ENCODE results near the gene USP9Y. TPM values are rescaled to one million over a fixed set of nuclear protein-coding genes. Genes with fewer than 3 reads are reported as not detected.

USP9Y gene
- total and polyA plus RNA-seq, 2 donors = 67.7 TPM; not detected in 1

DNA sequence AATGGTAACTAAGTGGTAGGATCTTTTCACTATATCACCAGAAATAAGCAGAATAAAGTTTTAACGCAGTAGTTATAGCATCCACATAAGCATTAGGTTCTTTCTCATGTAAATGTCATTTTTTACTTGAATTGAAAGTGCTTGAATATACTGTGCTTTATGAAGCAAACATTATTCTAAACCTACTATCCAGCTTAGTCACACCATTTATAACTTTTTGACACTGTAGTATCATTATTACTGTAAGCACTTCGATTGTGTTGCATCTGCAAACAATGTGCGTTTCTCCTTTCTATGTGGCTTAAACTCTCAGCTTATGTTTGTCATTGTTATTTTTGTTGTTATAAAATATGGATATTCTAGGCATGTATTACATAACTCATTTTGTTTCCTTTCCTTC, 132.3 kb downstream of the USP9Y start:
- no peak for DNase-seq (ENCODE audit: low read depth in 6 of 9, low spot score in 9 of 9)
- WGBS = 97% methylated on average over 3 of the region's 3 CpGs
- no peaks in the 10 kb centered on the region for H3K4me1 ChIP-seq (ENCODE audit: control insufficient read depth in 2 of 2, insufficient read depth in 2 of 2, low read length in 2 of 2)
- H3K27ac ChIP-seq (ENCODE audit: low read depth in 1 of 2, low read length in 1 of 2) = no peak overlapping the region
- H3K4me3 ChIP-seq (ENCODE audit: low read length in 2 of 2) = no peak overlapping the region
- no peaks in the 10 kb centered on the region for H3K36me3 ChIP-seq (ENCODE audit: control insufficient read depth in 2 of 2, insufficient read depth in 2 of 2, low read length in 1 of 2)
- no peaks in the 10 kb centered on the region for H3K9me3 ChIP-seq (ENCODE audit: control insufficient read depth in 2 of 2, insufficient read depth in 1 of 2, low read length in 1 of 2)
- H3K27me3 ChIP-seq (ENCODE audit: control insufficient read depth in 2 of 2, insufficient read depth in 1 of 2, low read length in 1 of 2) = no peaks in the 10 kb centered on the region

DNA sequence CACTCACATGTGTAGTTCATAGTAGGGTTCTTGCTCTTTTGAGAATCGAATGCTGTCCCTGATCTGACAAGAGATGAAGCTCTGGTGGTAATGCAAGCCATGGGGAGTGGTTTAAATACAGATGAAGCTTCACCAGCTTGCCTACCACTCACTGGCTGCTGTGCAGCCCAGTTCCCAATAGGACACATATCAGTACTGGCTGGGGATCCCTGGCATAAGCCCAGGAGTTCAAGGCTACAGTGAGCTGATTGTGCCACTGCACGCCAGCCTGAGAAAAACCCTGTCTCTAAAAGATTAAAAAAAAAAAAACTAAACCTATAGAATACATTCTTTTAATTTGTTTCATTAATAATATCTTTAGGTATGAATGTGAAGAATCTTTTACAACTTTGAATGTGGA, 136.5 kb downstream of the USP9Y start:
- Histone ChIP-seq H3K36me3 (ENCODE audit: control insufficient read depth in 2 of 2, insufficient read depth in 2 of 2, low read length in 1 of 2) (no peaks in the 10 kb centered on the region), H3K9me3 (ENCODE audit: control insufficient read depth in 2 of 2, insufficient read depth in 1 of 2, low read length in 1 of 2) (no peaks in the 10 kb centered on the region), H3K27me3 (ENCODE audit: control insufficient read depth in 2 of 2, insufficient read depth in 1 of 2, low read length in 1 of 2) (no peaks in the 10 kb centered on the region), H3K4me1 (ENCODE audit: control insufficient read depth in 2 of 2, insufficient read depth in 2 of 2, low read length in 2 of 2) (no peaks in the 10 kb centered on the region), H3K27ac (ENCODE audit: low read depth in 1 of 2, low read length in 1 of 2) (no peak overlapping the region), H3K4me3 (ENCODE audit: low read length in 2 of 2) (no peak overlapping the region)
- WGBS = 100% methylated on average over 2 of the region's 2 CpGs
- DNase-seq (ENCODE audit: low read depth in 6 of 9, low spot score in 9 of 9) = no peak

DNA sequence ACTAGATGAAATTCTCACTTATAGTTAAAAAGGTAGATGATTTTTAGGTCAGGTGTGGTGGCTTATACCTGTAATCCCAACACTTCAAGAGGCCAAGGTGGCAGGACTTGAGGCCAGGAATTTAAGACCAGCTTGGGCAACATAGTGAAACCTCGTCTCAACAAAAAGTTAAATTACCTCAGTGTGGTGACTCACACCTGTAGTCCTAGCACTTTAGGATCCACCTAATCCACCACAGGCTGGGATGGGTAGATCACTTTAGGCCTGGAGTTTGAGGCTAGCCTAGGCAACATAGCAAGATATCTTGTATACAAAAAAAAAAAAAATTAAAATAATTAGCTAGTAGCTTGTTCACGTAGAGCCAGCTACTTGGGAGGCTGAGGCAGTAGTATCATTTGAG, 140.3 kb downstream of the USP9Y start:
- DNase-seq (ENCODE audit: low read depth in 6 of 9, low spot score in 9 of 9) = no peak
- H3K4me3 ChIP-seq (ENCODE audit: low read length in 2 of 2) = no peak overlapping the region

DNA sequence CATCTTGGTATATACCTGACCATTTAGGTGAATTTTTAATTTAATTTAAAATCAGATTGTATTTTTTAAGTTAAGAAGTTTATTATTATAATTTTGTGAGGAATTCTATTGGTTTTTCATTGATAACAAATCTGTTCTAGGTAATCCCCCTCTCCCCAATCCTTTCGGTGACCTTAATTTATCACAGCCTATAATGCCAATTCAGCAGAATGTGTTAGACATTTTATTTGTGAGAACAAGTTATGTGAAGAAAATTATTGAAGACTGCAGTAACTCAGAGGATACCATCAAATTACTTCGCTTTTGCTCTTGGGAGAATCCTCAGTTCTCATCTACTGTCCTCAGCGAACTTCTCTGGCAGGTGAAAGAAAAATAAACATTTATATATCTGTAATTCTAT, 145.8 kb downstream of the USP9Y start:
- DNase-seq (ENCODE audit: low read depth in 6 of 9, low spot score in 9 of 9) = no peak
- H3K27ac ChIP-seq (ENCODE audit: low read depth in 1 of 2, low read length in 1 of 2) = no peak overlapping the region
- peaks cover 0 to 3% of the 10 kb centered on the region in 2 donors for H3K36me3 ChIP-seq (ENCODE audit: control insufficient read depth in 2 of 2, insufficient read depth in 2 of 2, low read length in 1 of 2)
- 98% methylated on average over 3 of the region's 3 CpGs for WGBS
- H3K4me3 ChIP-seq (ENCODE audit: low read length in 2 of 2) = no peak overlapping the region
- H3K4me1 ChIP-seq (ENCODE audit: control insufficient read depth in 2 of 2, insufficient read depth in 2 of 2, low read length in 2 of 2) = no peaks in the 10 kb centered on the region
- no peaks in the 10 kb centered on the region for H3K27me3 ChIP-seq (ENCODE audit: control insufficient read depth in 2 of 2, insufficient read depth in 1 of 2, low read length in 1 of 2)
- H3K9me3 ChIP-seq (ENCODE audit: control insufficient read depth in 2 of 2, insufficient read depth in 1 of 2, low read length in 1 of 2) = no peaks in the 10 kb centered on the region

More for the DNA sequence above, 140.3 kb downstream of the USP9Y start:
- Histone ChIP-seq H3K9me3 (ENCODE audit: control insufficient read depth in 2 of 2, insufficient read depth in 1 of 2, low read length in 1 of 2) (no peaks in the 10 kb centered on the region), H3K27ac (ENCODE audit: low read depth in 1 of 2, low read length in 1 of 2) (no peak overlapping the region), H3K4me1 (ENCODE audit: control insufficient read depth in 2 of 2, insufficient read depth in 2 of 2, low read length in 2 of 2) (no peaks in the 10 kb centered on the region), H3K36me3 (ENCODE audit: control insufficient read depth in 2 of 2, insufficient read depth in 2 of 2, low read length in 1 of 2) (no peaks in the 10 kb centered on the region), H3K27me3 (ENCODE audit: control insufficient read depth in 2 of 2, insufficient read depth in 1 of 2, low read length in 1 of 2) (no peaks in the 10 kb centered on the region)
- WGBS = 98% methylated on average over 2 of the region's 2 CpGs

DNA sequence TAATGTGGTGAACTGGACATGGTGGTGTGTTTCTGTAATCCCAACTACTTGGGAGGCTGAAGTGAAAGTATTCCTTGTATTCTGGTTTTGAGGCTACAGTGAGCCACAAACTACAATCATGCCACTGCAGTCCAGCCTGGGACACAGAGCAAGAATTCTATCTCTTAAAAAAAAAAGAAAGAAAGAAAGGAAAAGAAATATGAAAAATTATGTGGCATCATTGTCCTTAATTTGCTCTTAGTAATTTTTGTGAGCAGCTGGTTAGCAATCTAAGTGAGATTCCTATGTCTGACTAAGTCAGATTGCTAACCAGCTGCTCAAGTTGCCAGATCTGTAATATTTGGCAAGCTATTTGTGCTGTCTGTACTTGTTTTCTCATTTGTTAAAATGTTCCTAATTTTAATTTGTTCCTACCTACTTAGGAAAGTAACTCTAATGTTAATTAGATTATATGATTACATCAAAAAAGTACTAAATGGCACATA, 154.8 kb downstream of the USP9Y start:
- H3K9me3 ChIP-seq (ENCODE audit: control insufficient read depth in 2 of 2, insufficient read depth in 1 of 2, low read length in 1 of 2) = no peaks in the 10 kb centered on the region
- H3K36me3 ChIP-seq (ENCODE audit: control insufficient read depth in 2 of 2, insufficient read depth in 2 of 2, low read length in 1 of 2) = peaks cover 0 to 9% of the 10 kb centered on the region in 2 donors
- no peak overlapping the region for H3K27ac ChIP-seq (ENCODE audit: low read depth in 1 of 2, low read length in 1 of 2)

DNA sequence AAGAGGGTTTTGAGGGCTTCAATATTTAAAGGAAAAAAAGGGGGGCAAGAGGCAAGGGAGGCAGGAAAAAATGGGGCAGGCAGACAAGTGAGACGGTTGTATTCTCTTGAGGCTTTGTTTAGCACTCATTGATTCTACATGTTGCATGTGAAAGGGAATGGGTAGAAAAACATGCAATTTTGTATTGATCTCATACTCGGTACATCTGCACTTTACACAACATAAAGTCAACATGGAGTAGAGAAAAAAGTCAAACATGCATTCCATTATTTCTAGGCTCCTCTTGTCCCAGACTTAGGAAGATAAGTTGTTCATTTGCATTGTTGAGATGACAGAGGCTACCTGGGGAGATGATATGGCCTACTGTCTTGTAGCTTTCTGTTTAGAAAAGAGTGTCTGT, 166.9 kb downstream of the USP9Y start:
- WGBS = 95% methylated on average over 2 of the region's 2 CpGs
- H3K9me3 ChIP-seq (ENCODE audit: control insufficient read depth in 2 of 2, insufficient read depth in 1 of 2, low read length in 1 of 2) = no peaks in the 10 kb centered on the region
- no peaks in the 10 kb centered on the region for H3K4me1 ChIP-seq (ENCODE audit: control insufficient read depth in 2 of 2, insufficient read depth in 2 of 2, low read length in 2 of 2)
- H3K4me3 ChIP-seq (ENCODE audit: low read length in 2 of 2) = no peak overlapping the region
- no peak overlapping the region for H3K27ac ChIP-seq (ENCODE audit: low read depth in 1 of 2, low read length in 1 of 2)
- no peak for DNase-seq (ENCODE audit: low read depth in 6 of 9, low spot score in 9 of 9)
- no peaks in the 10 kb centered on the region for H3K36me3 ChIP-seq (ENCODE audit: control insufficient read depth in 2 of 2, insufficient read depth in 2 of 2, low read length in 1 of 2)
- no peaks in the 10 kb centered on the region for H3K27me3 ChIP-seq (ENCODE audit: control insufficient read depth in 2 of 2, insufficient read depth in 1 of 2, low read length in 1 of 2)

More for the DNA sequence above, 154.8 kb downstream of the USP9Y start:
- Histone ChIP-seq H3K4me1 (ENCODE audit: control insufficient read depth in 2 of 2, insufficient read depth in 2 of 2, low read length in 2 of 2) (no peaks in the 10 kb centered on the region), H3K4me3 (ENCODE audit: low read length in 2 of 2) (no peak overlapping the region), H3K27me3 (ENCODE audit: control insufficient read depth in 2 of 2, insufficient read depth in 1 of 2, low read length in 1 of 2) (no peaks in the 10 kb centered on the region)
- no peak for DNase-seq (ENCODE audit: low read depth in 6 of 9, low spot score in 9 of 9)

DNA sequence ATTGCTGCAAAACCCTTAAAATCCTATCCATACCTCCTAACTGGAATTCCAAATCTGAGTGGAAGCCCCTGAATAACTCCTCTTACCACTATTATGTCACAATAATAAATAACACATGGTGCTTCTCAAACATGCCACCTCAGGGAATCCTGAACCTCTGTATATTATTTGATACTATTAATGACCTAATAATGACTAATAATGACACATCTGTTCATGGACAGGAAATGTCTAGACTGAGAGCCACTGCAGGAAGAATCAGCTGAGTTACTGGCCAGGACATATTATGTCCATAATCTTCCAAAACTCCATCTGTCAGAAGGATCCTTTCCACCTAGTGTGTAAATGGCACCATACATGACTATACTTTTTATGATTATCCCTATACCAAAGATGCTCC, 195.9 kb downstream of the USP9Y start:
- H3K9me3 ChIP-seq (ENCODE audit: control insufficient read depth in 2 of 2, insufficient read depth in 1 of 2, low read length in 1 of 2) = no peaks in the 10 kb centered on the region
- H3K4me1 ChIP-seq (ENCODE audit: control insufficient read depth in 2 of 2, insufficient read depth in 2 of 2, low read length in 2 of 2) = no peaks in the 10 kb centered on the region
- H3K36me3 ChIP-seq (ENCODE audit: control insufficient read depth in 2 of 2, insufficient read depth in 2 of 2, low read length in 1 of 2) = no peaks in the 10 kb centered on the region
- no peak overlapping the region for H3K27ac ChIP-seq (ENCODE audit: low read depth in 1 of 2, low read length in 1 of 2)
- DNase-seq (ENCODE audit: low read depth in 6 of 9, low spot score in 9 of 9) = no peak
- H3K4me3 ChIP-seq (ENCODE audit: low read length in 2 of 2) = no peak overlapping the region
- H3K27me3 ChIP-seq (ENCODE audit: control insufficient read depth in 2 of 2, insufficient read depth in 1 of 2, low read length in 1 of 2) = no peaks in the 10 kb centered on the region

DNA sequence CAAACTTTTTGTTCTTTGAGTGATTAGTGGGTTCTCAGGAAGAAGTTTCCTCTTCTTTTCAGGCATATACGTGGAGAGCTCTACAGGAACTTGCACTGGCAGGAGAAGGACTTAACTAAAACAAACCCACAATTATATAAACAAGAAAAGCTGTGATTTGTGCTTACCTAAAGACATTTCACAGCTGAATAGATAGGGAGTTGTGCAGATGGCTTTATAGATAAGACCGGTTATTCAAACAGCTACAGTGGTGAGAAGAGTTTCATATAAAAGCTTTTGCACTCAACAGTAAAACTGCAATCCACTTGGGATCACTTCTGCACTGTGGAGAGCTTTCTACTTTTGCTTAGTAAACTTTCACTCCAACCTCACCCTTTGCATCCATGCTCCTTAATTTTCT, 197.6 kb downstream of the USP9Y start:
- DNase-seq (ENCODE audit: low read depth in 6 of 9, low spot score in 9 of 9) = no peak
- Histone ChIP-seq H3K36me3 (ENCODE audit: control insufficient read depth in 2 of 2, insufficient read depth in 2 of 2, low read length in 1 of 2) (no peaks in the 10 kb centered on the region), H3K27ac (ENCODE audit: low read depth in 1 of 2, low read length in 1 of 2) (no peak overlapping the region), H3K4me3 (ENCODE audit: low read length in 2 of 2) (no peak overlapping the region), H3K4me1 (ENCODE audit: control insufficient read depth in 2 of 2, insufficient read depth in 2 of 2, low read length in 2 of 2) (no peaks in the 10 kb centered on the region), H3K9me3 (ENCODE audit: control insufficient read depth in 2 of 2, insufficient read depth in 1 of 2, low read length in 1 of 2) (no peaks in the 10 kb centered on the region), H3K27me3 (ENCODE audit: control insufficient read depth in 2 of 2, insufficient read depth in 1 of 2, low read length in 1 of 2) (no peaks in the 10 kb centered on the region)
- 9% methylated on average over 2 of the region's 2 CpGs for WGBS

DNA sequence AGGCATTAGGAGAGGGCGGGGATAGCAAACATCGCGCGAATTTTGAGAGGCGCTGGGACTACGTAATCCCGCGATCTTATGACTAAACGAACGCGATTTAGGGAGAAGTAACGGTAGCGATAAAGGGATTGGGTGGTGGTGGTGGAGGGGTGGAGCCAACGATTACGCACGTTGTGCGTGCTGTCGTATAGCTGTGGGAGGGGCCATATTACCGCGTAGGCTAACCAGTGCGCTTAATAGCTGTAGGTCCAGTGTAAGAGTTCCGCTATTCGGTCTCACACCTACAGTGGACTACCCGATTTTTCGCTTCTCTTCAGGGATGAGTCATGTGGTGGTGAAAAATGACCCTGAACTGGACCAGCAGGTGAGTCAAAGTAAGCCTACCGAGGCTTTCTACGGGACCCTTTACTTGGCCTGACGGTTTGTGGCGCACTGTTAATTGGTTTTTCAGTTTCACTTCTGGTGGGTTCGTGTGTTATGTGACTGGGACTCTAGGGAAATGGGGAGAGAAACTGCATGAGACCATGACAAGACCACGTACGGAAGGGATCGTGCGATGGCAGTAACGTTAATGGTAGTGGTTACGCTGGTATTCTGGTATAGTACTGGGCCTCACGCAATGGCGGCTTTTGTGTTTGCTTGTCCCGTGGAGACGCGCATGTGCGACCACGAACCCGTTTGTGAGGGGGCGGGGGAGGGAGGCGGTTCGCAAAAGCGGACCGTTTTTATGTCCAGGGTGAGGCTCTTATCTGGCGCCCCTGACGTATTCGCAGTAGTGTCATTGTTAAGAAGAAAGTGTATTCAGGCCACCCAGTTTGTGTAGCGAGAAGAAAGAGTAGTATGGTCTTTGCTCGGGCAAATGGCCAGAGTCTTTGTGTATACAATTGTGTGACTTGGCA, 203.8 kb downstream of the USP9Y start, which contains the start of gene DDX3Y:
TSS of gene DDX3Y (plus strand) at position 251 of the 899 bp plus-strand sequence. CDS start at position 320, 69 bp downstream.
- Histone ChIP-seq H3K27ac (ENCODE audit: low read depth in 1 of 2, low read length in 1 of 2) (peak within 1 kb of the TSS in 1 of 2 donors; percentile 98), H3K36me3 (ENCODE audit: control insufficient read depth in 2 of 2, insufficient read depth in 2 of 2, low read length in 1 of 2) (no peaks in the 10 kb centered on the region), H3K27me3 (ENCODE audit: control insufficient read depth in 2 of 2, insufficient read depth in 1 of 2, low read length in 1 of 2) (no peaks in the 10 kb centered on the region), H3K9me3 (ENCODE audit: control insufficient read depth in 2 of 2, insufficient read depth in 1 of 2, low read length in 1 of 2) (no peaks in the 10 kb centered on the region), H3K4me3 (ENCODE audit: low read length in 2 of 2) (peak within 1 kb of the TSS in 1 of 2 donors; percentile 73), H3K4me1 (ENCODE audit: control insufficient read depth in 2 of 2, insufficient read depth in 2 of 2, low read length in 2 of 2) (peaks cover 0 to 3% of the 10 kb centered on the region in 2 donors)
- WGBS = under 1% methylated on average over 54 of the region's 54 CpGs
- DNase-seq (ENCODE audit: low read depth in 6 of 9, low spot score in 9 of 9) = peak in 5 of 9 donors; percentile 75 to 86 (median 81)
